CD4-positive, alpha-beta T cell treated with Interleukin-17A for 4 hours (primary cell): ENCODE results near the gene LCE5A.
A peak's percentile ranks its signal among the peaks of the same experiment; 100 is the strongest.
"Not testable (repeated sequence)": the region's sequence is repeated elsewhere in the genome, so short reads cannot be mapped to it uniquely, and the experiment has no call there.

Source experiments
- DNase-seq: peaks from one replicate; pipeline ENCODE4 v3.0.0-alpha.2; 2020; ENCODE audit warnings: mixed read lengths

LCE5A gene, protein sequence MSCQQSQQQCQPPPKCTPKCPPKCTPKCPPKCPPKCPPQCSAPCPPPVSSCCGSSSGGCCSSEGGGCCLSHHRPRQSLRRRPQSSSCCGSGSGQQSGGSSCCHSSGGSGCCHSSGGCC

DNA sequence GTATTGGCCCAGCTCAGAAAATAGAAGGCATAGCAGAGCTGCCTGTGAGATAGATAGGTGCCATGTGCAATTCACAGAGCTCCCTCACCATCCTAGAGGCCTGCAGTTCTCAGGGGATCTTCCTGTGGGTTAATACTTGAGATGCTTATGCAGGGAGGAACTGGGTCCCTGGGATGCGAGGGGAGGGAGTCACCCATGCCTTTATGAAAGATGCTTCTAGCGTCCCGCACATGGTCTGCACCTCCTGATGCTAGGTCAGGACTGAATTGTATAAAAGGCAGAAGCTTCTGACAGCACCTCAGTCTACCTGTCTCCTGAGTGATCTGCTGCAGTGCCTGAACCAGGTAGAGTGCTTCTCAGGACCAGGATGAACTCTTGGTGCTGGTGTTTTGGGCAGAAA, at the start of gene LCE5A:
Gene LCE5A, plus strand, starts transcription at position 301 of the 400 bp plus-strand sequence. CDS start 732 bp downstream, outside the sequence.
- no peak for DNase-seq

DNA sequence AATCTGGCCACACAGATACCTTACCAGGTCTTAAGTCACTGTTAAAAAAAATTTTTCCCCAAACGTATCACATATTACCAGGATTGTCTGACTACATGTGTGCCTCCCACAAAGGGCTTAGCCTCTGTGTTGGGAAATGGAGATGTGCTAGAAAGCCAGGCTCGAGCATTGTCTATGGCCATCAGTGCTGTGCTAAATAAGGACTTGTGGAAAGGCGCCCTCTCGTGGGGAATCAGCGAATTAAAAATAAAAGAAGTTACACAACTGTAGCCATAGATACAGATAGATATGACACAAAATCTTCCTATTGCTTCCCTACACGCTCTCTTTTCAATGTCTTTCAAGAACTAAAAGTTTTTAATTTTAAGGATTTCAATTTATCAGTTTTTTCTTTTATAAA, 49.1 kb upstream of the LCE5A start:
- DNase-seq: peak; percentile 72

DNA sequence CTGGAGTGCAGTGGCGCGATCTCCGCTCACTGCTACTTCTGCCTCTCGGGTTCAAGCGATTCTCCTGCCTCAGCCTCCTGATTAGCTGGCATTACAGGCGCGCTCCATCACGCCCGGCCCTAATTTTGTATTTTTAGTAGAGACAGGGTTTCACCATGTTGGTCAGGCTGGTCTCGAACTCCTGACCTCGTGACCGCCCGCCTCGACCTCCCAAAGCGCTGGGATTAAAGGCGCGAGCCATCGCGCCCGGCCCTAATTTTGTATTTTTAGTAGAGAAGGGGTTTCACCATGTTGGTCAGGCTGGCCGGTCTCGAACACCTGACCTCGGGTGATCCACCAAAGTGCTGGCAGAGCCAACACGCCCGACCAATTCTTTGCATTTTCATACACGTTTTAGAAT, 48.0 kb upstream of the LCE5A start:
- no peak for DNase-seq

DNA sequence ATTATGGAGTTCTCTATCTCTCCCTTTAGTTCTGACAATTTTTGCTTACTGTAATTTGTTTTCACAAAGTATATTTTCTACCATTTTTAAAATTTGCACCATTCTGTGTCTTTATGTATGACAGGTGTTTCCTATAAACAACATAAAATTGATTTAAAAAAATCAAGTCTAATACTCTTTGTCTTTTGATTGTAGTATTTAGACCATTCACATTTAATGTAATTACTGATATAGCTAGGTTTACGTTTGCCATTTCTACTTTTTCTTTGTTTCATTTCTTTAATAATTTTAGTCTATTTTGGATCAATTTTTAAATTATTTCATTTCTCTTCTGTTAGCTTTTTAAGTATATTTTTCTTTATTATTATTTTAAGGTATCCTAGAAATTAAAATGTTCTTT, 44.4 kb upstream of the LCE5A start:
- DNase-seq: no peak

DNA sequence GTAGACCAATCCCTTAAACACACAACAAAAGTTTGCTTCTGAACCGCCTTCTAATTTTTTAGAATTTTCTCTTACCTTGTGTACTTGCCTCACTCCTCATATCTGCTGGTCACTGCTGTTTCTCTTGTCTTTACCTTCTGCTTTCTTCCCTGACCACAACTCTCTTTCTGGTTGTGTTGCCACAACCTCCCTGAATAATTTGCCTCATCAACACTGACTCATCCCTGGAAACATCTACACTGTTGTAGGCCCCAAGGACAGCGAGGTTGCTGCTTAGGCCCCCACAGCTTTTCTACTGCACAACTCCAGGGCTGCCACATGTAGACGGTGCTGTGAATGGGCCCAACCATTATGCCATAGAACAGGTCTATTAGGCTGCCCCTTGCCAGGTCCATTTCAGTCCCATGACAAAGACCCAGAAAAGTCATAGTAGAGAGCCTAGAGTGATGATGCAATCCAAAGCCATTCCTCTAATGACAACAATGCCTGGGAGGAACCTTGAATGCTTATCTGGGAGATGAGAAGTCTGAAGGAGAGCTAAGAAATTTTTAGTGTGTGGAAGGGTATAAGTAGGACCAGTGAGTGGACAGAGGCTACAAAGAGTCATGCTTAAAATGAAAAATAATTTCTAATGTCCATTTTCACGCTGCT, 36.6 kb upstream of the LCE5A start:
- DNase-seq: no peak

DNA sequence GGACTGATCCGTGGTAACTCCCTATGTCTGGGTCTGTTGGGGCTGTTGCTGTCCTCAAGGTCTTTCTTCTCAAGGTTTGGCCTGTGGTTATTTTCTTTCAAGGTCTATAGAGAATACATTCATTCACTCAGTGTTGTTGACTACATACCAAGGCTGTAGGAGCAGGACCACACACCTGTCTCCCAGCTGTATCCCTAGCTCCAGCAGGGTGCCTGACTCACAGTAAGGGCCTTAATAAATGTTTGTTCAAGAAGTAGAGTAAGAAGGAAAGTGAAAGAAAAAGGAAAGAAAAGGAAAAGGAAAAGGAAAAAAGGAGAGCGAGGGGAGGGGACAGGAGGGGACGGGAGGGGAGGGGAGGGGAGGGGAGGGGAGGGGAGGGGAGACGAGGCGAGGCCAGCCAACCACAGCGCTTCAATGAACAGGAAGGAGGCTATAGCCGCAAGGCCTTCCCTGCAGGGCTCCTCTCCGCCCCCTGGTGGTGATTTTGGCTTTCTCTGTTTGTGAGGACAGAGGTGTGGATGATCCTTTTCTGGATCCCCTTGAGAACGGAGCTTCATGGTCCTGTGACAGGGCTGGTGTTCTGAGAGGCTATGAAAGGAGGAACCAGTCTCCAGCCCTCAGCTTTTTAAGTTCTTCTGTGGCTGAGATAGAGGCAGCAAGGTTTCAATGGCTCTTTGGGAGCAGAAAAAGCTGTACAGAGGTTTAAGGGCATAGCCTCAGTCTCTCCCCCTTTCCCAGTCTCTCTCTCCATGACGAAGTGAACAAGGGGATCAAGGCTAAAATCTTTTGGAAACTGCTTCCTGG, 30.6 kb upstream of the LCE5A start:
- DNase-seq: peak; percentile 70

DNA sequence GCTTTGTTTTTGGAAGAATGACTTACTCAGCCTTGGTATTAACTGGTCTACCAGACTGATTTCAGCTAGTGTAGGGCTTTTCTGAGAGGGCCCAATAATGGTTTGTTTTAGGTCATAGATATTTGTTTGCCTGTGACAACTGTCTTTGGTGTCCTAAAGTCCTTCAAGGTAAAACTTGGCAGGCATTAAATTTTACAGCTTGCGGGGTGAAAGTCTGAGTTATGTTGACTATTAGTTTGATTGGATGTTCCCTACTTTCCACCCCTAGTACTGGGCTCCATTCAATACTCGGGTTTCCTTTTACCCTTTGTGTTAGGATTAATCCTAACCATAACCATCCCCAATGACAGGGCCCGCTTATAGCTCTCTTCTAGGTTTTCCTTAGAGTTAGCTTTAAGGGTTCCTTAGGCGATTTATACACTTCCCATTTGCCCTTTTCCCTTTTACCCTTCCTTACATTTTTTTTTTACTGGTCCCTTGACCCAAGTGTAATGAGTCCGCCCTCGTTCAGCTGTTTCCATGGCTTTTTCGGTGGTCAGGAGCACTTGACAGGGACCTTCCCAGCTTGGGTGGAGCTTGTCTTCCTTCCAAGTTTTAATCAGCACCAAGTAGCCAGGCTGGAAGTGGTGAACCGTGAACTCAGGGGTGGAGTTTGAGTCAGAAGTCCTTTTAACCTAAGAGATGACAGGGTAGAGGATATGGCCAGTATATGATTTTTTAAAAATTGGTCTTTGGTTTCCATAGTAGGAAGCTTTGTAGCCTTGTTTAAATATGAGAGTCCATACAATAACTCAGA, 28.5 kb upstream of the LCE5A start:
- DNase-seq: no peak

DNA sequence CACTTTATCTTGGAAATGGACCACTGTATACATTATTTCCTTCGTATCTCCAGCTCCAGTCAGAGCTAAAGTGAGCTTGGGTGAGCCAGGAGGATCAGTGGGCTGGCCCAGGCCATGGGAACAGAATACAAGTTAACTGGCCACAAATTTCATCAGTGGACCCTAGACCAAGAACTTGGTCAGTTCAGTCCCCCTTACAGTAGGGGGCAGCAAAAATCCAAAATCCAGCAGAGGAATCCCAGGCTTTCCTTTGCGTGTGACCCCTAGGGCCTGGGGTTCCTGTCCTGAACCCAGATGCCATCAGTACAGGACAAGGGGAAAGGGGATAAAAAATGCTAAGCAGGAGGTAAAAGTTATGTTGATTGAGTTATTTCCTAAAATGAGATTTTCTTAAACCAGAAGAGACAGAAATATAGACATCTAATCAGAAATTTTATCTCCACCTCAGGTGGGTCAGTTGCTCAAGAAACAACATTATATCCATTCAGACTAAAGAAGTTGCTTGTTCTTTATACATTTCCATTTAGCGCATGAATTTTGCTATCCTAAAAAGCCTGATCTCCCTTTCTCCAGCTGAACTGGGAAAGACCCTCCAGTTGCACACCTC, 24.1 kb upstream of the LCE5A start:
- DNase-seq: no peak

DNA sequence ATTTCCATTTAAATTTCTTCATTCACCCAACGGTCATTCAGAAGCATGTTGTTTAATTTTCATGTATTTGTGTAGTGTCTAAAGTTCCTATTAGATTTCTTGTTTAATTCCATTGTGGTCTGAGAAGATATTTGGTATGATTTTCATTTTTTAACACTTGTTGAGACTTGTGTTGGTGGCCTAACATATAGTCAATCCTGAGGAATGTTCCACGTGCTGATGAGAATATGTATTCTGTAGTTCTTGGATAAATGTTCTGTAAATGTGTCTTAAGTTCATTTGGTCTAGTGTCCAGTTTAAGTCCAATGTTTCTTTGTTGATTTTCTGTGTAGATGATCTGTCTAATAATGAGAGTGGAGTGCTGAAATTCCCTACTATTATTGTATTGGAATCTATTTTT, 22.7 kb upstream of the LCE5A start:
- no peak for DNase-seq

DNA sequence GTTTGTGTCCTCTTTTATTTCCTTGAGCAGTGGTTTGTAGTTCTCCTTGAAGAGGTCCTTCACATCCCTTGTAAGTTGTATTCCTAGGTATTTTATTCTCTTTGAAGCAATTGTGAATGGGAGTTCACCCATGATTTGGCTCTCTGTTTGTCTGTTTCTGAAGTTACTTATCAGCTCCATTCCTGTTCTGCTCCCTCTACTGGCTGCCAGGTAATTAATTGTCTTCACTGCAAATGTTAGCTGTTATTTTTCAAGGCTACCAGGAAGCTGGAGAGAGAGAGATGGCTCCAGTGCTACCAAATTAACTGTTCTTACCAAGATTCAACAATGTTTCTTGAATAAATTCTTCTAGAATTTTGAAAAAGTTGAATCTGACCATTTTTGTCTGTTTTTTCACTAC, 19.1 kb upstream of the LCE5A start:
- not testable (repeated sequence) for DNase-seq

DNA sequence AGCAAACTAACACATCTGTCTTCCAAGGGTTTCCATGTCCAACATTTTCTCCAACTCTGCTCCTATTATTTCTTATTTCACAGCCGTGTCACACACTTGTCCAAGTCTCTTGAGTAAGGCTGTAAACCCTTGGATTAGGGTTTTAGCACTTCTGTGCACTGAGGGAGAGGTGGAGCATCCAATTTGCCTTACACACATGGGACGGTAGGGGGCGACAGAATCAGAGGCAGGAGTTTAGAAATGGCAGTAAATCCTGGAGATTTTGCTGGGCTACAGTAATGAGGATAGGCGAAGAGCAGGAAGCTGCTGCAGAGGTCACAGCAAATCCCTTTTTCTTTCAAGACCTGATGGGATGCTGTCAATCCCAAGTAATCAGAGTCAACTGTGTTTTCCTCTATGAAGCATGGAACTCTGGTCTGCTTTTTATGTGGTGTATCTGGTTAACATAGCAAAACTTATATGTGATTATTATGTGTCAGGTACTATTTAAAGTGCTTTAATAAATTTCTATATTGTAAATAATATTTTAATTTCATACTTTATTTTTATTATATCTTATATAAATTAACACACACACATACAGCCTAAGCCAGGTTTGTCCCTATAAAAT, 15.4 kb upstream of the LCE5A start:
- no peak for DNase-seq

DNA sequence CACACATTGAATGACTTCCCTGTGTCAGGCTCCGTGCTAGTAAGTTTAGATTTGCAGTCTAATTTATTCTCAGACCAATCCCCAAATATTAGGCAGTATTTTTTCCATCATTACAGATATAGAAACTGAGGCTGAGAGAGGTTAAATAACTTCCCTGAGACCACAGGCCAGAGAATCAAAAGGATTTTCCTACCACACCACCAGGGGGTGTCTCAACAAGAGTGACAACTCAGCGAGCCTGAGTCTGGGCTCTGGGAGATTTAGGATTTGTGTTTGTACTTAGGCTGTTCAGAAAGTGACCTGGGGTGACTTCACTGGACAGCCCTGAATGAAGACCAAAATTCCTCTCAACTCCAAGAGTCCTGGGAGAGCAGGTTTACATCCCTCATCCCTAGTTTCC, 13.3 kb upstream of the LCE5A start:
- DNase-seq: no peak

DNA sequence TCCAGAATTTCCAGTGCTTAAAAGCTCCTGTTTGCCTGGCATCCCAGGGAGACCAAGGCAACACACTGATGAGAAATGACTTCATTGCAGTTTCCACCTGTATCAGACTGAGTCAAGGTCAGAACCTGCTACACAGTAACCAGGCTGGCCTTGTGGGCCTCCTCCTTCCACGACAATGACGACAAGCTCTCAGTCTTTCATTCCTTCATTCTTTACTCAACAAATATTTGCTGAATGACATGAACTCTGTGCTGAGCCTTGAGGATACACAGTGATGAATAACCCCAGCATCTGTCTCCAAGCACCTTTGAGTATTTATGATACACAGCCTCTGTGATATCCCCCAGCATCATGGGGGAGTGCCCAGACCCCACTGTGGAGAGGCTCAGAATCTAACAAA, 8.9 kb upstream of the LCE5A start:
- no peak for DNase-seq

DNA sequence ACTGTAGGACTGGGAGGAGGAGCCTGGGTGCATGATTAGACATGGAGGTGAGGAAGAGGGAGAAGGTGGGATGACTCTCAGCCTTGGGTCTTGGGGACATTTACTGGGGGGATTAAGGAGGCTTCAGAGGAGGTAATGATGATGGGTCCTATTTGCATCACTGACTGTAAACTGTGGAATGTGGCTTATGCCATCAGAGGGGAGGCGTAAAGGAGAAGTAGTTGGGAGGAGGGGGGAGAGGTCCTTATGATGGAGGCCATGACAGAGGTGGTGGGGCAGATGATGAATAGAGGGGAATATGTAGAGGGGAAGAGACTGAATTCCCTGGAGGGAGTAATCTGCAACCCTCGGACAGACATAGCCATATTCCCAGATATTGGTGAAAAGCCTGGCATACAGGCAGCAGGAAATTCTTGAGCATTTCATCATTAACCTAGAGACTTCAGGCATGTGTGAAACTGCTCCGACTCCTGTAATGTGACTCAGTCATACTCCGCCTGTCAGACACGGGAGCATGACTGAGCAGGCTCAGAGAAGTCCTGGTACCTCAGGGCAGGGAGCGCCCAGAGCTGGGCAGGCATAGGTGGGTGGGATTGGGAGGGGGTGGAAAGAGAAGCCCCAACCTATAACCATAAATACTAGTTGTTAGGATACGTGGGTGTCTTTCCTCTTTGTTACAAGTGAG, 8.0 kb upstream of the LCE5A start:
- no peak for DNase-seq

DNA sequence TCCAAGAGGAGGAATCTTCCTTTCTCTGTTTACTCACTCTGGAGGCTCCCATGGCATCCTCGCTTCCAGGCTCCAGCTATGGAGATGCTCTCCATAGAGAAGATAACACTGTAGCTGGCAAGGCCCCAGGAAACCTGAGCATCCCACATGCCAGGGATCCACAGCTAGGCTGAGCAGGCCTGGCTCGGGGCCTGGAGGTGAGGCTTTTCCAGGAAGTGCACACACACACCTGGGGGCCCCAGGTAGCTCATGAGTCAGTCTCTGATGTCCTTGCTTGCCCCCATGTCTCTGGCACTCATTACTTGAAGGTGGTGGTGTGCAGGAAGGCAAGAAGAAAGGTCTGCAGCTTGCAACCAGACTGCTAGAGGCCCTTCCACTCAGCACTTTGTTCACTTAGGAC, 5.5 kb upstream of the LCE5A start:
- DNase-seq: no peak

DNA sequence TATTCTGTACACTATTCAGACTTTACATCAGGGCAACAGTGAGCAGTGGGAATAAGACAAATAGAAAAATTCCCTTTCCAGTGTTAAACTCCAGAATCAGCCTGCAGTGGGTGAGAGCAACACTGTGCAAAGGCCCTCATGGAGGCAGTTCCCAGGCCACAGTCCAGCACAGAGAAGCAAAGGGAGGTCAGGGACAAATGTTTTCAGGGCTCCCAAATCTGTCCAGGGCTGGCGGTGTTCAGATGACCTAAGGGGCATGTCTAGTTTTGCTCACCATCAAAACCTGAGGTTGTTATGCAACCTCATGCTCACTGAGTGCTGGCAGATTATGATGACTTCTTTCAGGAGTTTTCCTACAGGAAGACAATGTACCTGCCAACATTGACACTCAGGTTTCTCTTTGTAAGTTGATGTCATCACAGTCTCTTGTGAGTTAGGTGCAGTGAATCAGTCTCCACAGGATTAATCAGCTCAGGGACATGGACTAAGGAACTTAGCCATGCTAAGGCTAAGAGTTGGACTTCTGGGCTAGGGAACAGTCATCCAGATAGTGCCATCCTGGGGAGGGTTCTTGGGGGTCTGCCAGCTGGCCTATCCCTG, 3.6 kb upstream of the LCE5A start:
- DNase-seq: no peak

DNA sequence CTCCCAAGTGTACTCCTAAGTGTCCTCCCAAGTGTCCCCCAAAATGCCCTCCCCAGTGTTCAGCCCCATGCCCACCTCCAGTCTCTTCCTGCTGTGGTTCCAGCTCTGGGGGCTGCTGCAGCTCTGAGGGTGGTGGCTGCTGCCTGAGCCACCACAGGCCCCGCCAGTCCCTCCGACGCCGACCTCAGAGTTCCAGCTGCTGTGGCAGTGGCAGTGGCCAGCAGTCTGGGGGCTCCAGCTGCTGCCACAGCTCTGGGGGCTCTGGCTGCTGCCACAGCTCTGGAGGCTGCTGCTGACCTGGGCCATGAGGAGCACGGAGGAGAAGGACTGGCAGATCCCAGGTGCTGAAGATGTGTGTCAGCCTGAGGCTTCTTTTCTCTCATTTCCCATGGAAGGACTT, 993 bp downstream of the LCE5A start:
- DNase-seq: no peak

DNA sequence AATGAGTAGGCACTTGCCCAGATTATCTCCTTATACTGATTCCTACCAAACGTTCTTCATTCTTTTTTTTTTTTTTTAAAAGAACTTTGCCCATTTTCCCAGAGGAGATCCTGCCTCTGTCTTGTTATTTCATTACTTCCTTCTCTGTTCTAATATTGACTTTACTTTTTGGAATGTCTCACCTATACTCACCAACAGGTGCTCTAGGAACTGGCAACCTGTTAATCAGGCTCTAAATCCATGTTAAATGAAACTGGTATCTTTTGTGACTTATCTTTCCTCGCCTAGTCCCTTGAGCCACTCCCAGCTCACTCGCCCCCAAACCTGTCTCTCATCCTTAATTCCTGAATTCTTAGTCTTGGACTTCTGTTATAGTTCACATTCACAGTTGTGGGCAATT, 2.5 kb downstream of the LCE5A start:
- DNase-seq: no peak

DNA sequence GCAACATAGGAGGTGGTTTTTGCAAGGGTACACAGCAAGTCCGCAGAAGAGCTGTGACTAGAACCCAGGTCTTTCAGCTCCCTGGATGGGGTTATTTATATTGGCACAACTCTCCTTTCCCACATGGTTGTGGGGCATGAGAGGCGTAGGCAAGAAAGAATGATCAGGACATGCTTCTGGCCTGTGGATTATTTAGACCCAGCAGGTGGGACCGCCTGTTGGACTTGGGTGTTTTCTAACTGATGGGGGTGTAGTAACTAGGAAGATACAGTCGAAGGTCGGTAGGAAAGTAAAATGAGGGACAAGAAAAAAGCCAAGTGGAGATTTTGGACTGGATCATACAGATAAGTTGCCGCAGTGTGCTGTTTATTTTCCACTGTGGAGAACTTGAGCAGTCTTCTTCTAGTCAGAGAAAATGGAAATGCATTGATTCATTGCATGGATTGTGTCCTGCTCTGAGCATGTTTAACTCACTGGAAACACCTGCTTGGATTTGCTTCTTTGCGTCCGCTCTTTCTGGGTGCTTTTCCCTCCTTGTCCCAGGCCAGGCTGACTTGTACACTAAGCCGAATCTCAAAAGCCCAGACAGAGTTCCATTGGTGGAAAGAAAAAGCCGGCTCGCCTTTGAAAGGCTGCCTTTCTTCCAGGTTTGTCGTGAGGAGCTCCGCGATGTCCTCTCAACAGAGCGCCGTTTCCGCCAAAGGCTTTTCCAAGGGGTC, 4.3 kb downstream of the LCE5A start:
- DNase-seq: no peak

DNA sequence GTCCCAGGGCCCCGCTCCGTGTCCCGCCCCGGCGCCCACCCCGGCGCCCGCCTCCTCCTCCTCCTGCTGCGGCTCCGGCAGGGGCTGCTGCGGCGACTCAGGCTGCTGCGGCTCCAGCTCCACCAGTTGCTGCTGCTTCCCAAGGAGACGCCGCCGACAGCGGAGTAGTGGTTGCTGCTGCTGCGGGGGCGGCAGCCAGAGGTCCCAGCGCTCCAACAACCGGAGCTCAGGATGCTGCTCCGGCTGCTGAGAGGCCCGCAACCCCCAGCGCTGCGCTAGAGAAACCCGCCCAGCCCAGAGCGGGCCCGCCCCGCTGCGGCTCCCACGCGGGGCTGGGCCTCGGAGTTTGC, 4.8 kb downstream of the LCE5A start:
- DNase-seq: no peak

DNA sequence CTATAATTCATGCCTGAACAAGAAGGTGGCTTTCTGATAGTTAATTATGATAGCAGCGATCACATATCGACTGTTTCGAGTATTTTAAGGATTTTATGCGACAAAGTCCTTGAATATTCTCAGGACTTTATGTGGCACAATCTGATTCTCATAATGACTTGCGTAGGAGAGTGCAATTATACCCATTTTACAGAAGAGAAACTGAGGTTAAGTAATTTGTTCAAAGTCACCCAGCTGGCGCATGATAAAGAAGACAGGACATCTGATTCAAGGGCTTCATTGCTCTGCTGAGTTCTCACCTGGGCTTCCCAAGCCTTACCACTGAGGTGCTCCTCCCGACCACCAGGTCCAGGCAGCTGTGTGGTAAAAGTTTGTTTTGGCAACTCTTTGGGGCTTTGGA, 5.5 kb downstream of the LCE5A start:
- no peak for DNase-seq
